Trophoblast cell (in vitro differentiated cells and primary cell): ENCODE measurements around the gene RIPK4.
A peak's percentile ranks its signal among the peaks of the same experiment; 100 is the strongest.

ENCODE experiments used
- DNase-seq, 2 donors: peaks; one replicate each; pipeline ENCODE4 v3.0.0-alpha.2; 2016
- H2AFZ ChIP-seq: 2 replicates; pipeline ENCODE4 v1.6.1; 2013; ENCODE audit warnings: low read length, moderate library complexity, mild to moderate bottlenecking; ENCODE audit not compliant: insufficient read depth, poor library complexity
- H2AK5ac ChIP-seq: 2 replicates; pipeline ENCODE4 v1.6.1; 2013; ENCODE audit warnings: mild to moderate bottlenecking, low read length
- H2BK120ac ChIP-seq: 2 replicates; pipeline ENCODE4 v1.6.1; 2013; ENCODE audit warnings: low read length, mild to moderate bottlenecking, moderate library complexity; ENCODE audit not compliant: insufficient read depth, poor library complexity
- H2BK12ac ChIP-seq: 2 replicates; pipeline ENCODE4 v1.6.1; 2013; ENCODE audit warnings: mild to moderate bottlenecking, low read length, moderate library complexity
- H2BK5ac ChIP-seq: 2 replicates; pipeline ENCODE4 v1.6.1; 2013; ENCODE audit warnings: low read length, low read depth, moderate library complexity, mild to moderate bottlenecking; ENCODE audit not compliant: poor library complexity
- H3K14ac ChIP-seq: 2 replicates; pipeline ENCODE4 v1.6.1; 2013; ENCODE audit warnings: mild to moderate bottlenecking, low read length
- H3K18ac ChIP-seq: 2 replicates; pipeline ENCODE4 v1.6.1; 2013; ENCODE audit warnings: mild to moderate bottlenecking, low read length
- H3K23ac ChIP-seq: 2 replicates; pipeline ENCODE4 v1.6.1; 2013; ENCODE audit warnings: low read length
- H3K27ac ChIP-seq: 2 replicates; pipeline ENCODE4 v1.5.1; 2013; ENCODE audit warnings: low read depth, mild to moderate bottlenecking, inconsistent platforms, low read length, moderate library complexity
- H3K27me3 ChIP-seq: 2 replicates; pipeline ENCODE4 v1.6.1; 2013; ENCODE audit warnings: inconsistent platforms, mild to moderate bottlenecking, low read length, moderate library complexity; ENCODE audit not compliant: insufficient read depth
- H3K36me3 ChIP-seq, 2 experiments: 1 replicate in 1 of 2; 2 replicates in 1 of 2; pipeline ENCODE4 v1.6.1; 2013; ENCODE audit warnings: low read length in 2 of 2, mild to moderate bottlenecking in 2 of 2, moderate library complexity in 1 of 2; ENCODE audit not compliant: insufficient read depth in 2 of 2, control insufficient read depth in 1 of 2
- H3K4ac ChIP-seq: 2 replicates; pipeline ENCODE4 v1.6.1; 2013; ENCODE audit warnings: low read depth, mild to moderate bottlenecking, low read length, moderate library complexity
- H3K4me1 ChIP-seq, 2 experiments: 1 replicate in 1 of 2; 2 replicates in 1 of 2; pipeline ENCODE4 v1.6.1; 2013; ENCODE audit warnings: low read length in 2 of 2, mild to moderate bottlenecking in 2 of 2, moderate library complexity in 1 of 2; ENCODE audit not compliant: insufficient read depth in 2 of 2, control insufficient read depth in 1 of 2
- H3K4me2 ChIP-seq: 2 replicates; pipeline ENCODE4 v1.6.1; 2013; ENCODE audit warnings: inconsistent platforms, mild to moderate bottlenecking, low read length, moderate library complexity
- H3K4me3 ChIP-seq: 2 replicates; pipeline ENCODE4 v1.5.1; 2013; ENCODE audit warnings: mild to moderate bottlenecking, low read depth, low read length, inconsistent platforms
- H3K79me1 ChIP-seq: one replicate; pipeline ENCODE4 v1.6.1; 2013; ENCODE audit warnings: low read length
- H3K79me2 ChIP-seq: 2 replicates; pipeline ENCODE4 v1.6.1; 2013; ENCODE audit warnings: low read length, mild to moderate bottlenecking; ENCODE audit not compliant: control insufficient read depth, insufficient read depth, poor library complexity
- H3K9ac ChIP-seq: 2 replicates; pipeline ENCODE4 v1.6.1; 2013; ENCODE audit warnings: mild to moderate bottlenecking, low read length
- H3K9me3 ChIP-seq: 2 replicates; pipeline ENCODE4 v1.6.1; 2013; ENCODE audit warnings: low read depth, mild to moderate bottlenecking, control low read depth, inconsistent platforms, low read length; ENCODE audit not compliant: insufficient read depth
- H4K12ac ChIP-seq: 2 replicates; pipeline ENCODE4 v1.6.1; 2013; ENCODE audit warnings: low read depth, mild to moderate bottlenecking, low read length, moderate library complexity
- H4K8ac ChIP-seq: 2 replicates; pipeline ENCODE4 v1.6.1; 2013; ENCODE audit warnings: low read depth, mild to moderate bottlenecking, low read length, moderate library complexity
- H4K91ac ChIP-seq: one replicate; pipeline ENCODE4 v1.6.1; 2013; ENCODE audit warnings: low read depth, mild to moderate bottlenecking, low read length, moderate library complexity
- WGBS: extraction: QIAGEN DNeasy Blood & Tissue Kit; methylation state at CpG from one replicate; pipeline ENCODE4 v1.1.7; 2013; ENCODE audit warnings: missing lambda C conversion rate; ENCODE audit not compliant: insufficient read length, insufficient coverage; ENCODE audit errors: extremely low coverage; 5-methylcytosine and 5-hydroxymethylcytosine counted together

RIPK4 gene

DNA sequence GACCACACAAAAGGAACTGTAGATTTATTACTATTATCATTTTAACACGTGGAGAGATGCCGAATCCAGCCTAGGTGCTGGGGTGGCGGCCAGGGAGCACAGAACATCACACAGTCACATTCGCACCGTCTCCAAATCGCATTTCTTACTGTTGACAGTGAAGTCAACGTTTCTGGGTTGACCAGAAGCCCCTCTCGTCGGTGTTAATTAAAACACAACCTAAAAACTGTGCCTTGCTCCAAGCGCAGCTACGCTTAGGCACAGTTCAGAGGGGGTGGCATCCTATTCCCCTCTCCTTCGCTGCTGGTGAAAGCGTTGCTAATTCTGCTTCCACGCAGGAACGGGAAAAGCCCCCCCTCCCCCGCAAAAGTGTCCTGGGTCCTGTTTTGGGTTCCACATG is 4.1 kb downstream of the RIPK4 start:
- no CpG with 5 or more reads among the region's 16 CpGs for WGBS
- peaks cover 9% of the 10 kb centered on the region for H3K79me2 ChIP-seq
- H4K8ac ChIP-seq: no peak overlapping the region
- no peak overlapping the region for H3K14ac ChIP-seq
- H3K4me1 ChIP-seq: peaks cover 37 to 45% of the 10 kb centered on the region in 2 experiments
- no peak for DNase-seq
- no peak overlapping the region for H2BK5ac ChIP-seq
- H4K91ac ChIP-seq: peak overlapping the region; percentile 19
- no peak overlapping the region for H3K9ac ChIP-seq
- no peak overlapping the region for H2AK5ac ChIP-seq
- H3K4me3 ChIP-seq: no peak overlapping the region
- H2AFZ ChIP-seq: no peak overlapping the region
- no peak overlapping the region for H4K12ac ChIP-seq
- no peak overlapping the region for H3K23ac ChIP-seq
- H3K36me3 ChIP-seq: no peaks in the 10 kb centered on the region
- H3K27ac ChIP-seq: no peak overlapping the region
- no peak overlapping the region for H2BK120ac ChIP-seq
- peak overlapping the region; percentile 16 for H3K18ac ChIP-seq
- H3K9me3 ChIP-seq: peaks cover 3% of the 10 kb centered on the region
- no peak overlapping the region for H3K4ac ChIP-seq
- peak overlapping the region; percentile 36 for H3K4me2 ChIP-seq
- H3K79me1 ChIP-seq: peaks cover 13% of the 10 kb centered on the region
- peaks cover 6% of the 10 kb centered on the region for H3K27me3 ChIP-seq
- H2BK12ac ChIP-seq: no peak overlapping the region

GRCh38 chr21:41761934-41762635 is 4.8 kb downstream of the RIPK4 start:
- Histone ChIP-seq H3K9me3 (peaks cover 3% of the 10 kb centered on the region), H3K18ac (peak overlapping the region; percentile 86), H2BK120ac (peak overlapping the region; percentile 25), H3K27me3 (peaks cover 5% of the 10 kb centered on the region), H2BK5ac (no peak overlapping the region), H3K79me2 (peaks cover 9% of the 10 kb centered on the region), H3K79me1 (peaks cover 13% of the 10 kb centered on the region), H3K14ac (no peak overlapping the region), H3K4me2 (peak overlapping the region; percentile 46), H4K91ac (peak overlapping the region; percentile 41), H2BK12ac (peak overlapping the region; percentile 23), H2AFZ (no peak overlapping the region), H2AK5ac (no peak overlapping the region), H3K23ac (no peak overlapping the region), H3K36me3 (no peaks in the 10 kb centered on the region), H3K4me3 (no peak overlapping the region), H3K4me1 (peaks cover 37 to 44% of the 10 kb centered on the region in 2 experiments), H4K8ac (peak overlapping the region; percentile 7), H3K4ac (no peak overlapping the region), H3K9ac (no peak overlapping the region), H3K27ac (no peak overlapping the region), H4K12ac (no peak overlapping the region)
- DNase-seq: peak; percentile 33 to 52
- WGBS: no CpG with 5 or more reads among the region's 22 CpGs

GRCh38 chr21:41761211-41761933 is 5.5 kb downstream of the RIPK4 start:
- H3K14ac ChIP-seq: no peak overlapping the region
- H3K23ac ChIP-seq: no peak overlapping the region
- H3K36me3 ChIP-seq: peaks cover 0 to 2% of the 10 kb centered on the region in 2 experiments
- H3K4me2 ChIP-seq: peak overlapping the region; percentile 46
- H3K4ac ChIP-seq: no peak overlapping the region
- H3K79me1 ChIP-seq: peaks cover 9% of the 10 kb centered on the region
- no peak overlapping the region for H4K91ac ChIP-seq
- no peak overlapping the region for H2BK12ac ChIP-seq
- H2BK120ac ChIP-seq: no peak overlapping the region
- H3K79me2 ChIP-seq: peaks cover 4% of the 10 kb centered on the region
- H4K12ac ChIP-seq: no peak overlapping the region
- H3K4me3 ChIP-seq: no peak overlapping the region
- no peak overlapping the region for H3K27ac ChIP-seq
- H4K8ac ChIP-seq: no peak overlapping the region
- peaks cover 3% of the 10 kb centered on the region for H3K27me3 ChIP-seq
- no peak overlapping the region for H3K18ac ChIP-seq
- H2AFZ ChIP-seq: no peak overlapping the region
- no CpG with 5 or more reads among the region's 22 CpGs for WGBS
- H3K4me1 ChIP-seq: peaks cover 37 to 38% of the 10 kb centered on the region in 2 experiments
- no peak overlapping the region for H2BK5ac ChIP-seq
- H3K9ac ChIP-seq: no peak overlapping the region
- DNase-seq: peak; percentile 99 to 100
- no peak overlapping the region for H2AK5ac ChIP-seq
- H3K9me3 ChIP-seq: peaks cover 2% of the 10 kb centered on the region

- Histone ChIP-seq H3K9ac (no peak overlapping the region), H2BK120ac (no peak overlapping the region), H2BK5ac (no peak overlapping the region), H2AFZ (no peak overlapping the region), H4K8ac (no peak overlapping the region), H3K79me2 (peaks cover 3% of the 10 kb centered on the region), H2BK12ac (no peak overlapping the region), H3K4me2 (no peak overlapping the region), H3K36me3 (peaks cover 3 to 5% of the 10 kb centered on the region in 2 experiments), H3K4me3 (no peak overlapping the region), H3K4ac (no peak overlapping the region), H3K27ac (no peak overlapping the region), H3K4me1 (peaks cover 35 to 36% of the 10 kb centered on the region in 2 experiments), H4K91ac (no peak overlapping the region), H4K12ac (no peak overlapping the region), H3K14ac (no peak overlapping the region), H3K79me1 (peaks cover 7% of the 10 kb centered on the region), H3K18ac (no peak overlapping the region), H3K9me3 (peaks cover 2% of the 10 kb centered on the region), H3K27me3 (no peaks in the 10 kb centered on the region), H2AK5ac (no peak overlapping the region), H3K23ac (no peak overlapping the region)
- DNase-seq: no peak
- no CpG with 5 or more reads among the region's 9 CpGs for WGBS
Observed at GRCh38 chr21:41760411-41760810, 6.4 kb downstream of the RIPK4 start.
